ENCODE data around the gene RXRA. TPM values are rescaled to one million over a fixed set of nuclear protein-coding genes. Genes with fewer than 3 reads are reported as not detected.

RXRA gene
- total and polyA plus RNA-seq, 2 of the 13 experiments (the other 11 are each of a cell fraction or from before 2014, with no cell fraction given), result 18.9 to 29.2 TPM

- TF ChIP-seq LCORL (IDR thresholded peaks at IDR 0.05) (no peak), LCORL (CRISPR knock-in tag; IDR thresholded peaks at IDR 0.05) (peak; percentile 43; the same call in 1 of the 2 replicates), MEIS2 (CRISPR knock-in tag; IDR thresholded peaks at IDR 0.05) (0 out of 2 replicates have a peak, but pooled peaks have one; percentile 19), PAXIP1 (CRISPR knock-in tag; conservative IDR thresholded peaks at IDR 0.05) (peak; percentile 83), YY1 (IDR thresholded peaks at IDR 0.05; ENCODE audit: insufficient read depth, insufficient replicate concordance, low read depth, low read length) (peak; percentile 13), RARA (CRISPR knock-in tag; IDR thresholded peaks at IDR 0.05) (peak; percentile 47), PATZ1 (CRISPR knock-in tag; IDR thresholded peaks at IDR 0.05) (peak; percentile 52; the same call in 1 of the 2 replicates), EP300 (IDR thresholded peaks at IDR 0.05; ENCODE audit: low read depth in 2 of 2, low read length in 2 of 2) (no peak), EP300 (CRISPR knock-in tag; IDR thresholded peaks at IDR 0.05; ENCODE audit: borderline replicate concordance) (no peak), UBTF (CRISPR knock-in tag; IDR thresholded peaks at IDR 0.05) (no peak), ZSCAN25 (CRISPR knock-in tag; IDR thresholded peaks at IDR 0.05) (peak; percentile 84), KDM5B (CRISPR knock-in tag; IDR thresholded peaks at IDR 0.05; ENCODE audit: borderline replicate concordance) (peak; percentile 34; the same call in 1 of the 2 replicates), GLI4 (CRISPR knock-in tag; IDR thresholded peaks at IDR 0.05; ENCODE audit: borderline replicate concordance) (0 out of 2 replicates have a peak, but pooled peaks have one; percentile 21), DNMT1 (CRISPR knock-in tag; IDR thresholded peaks at IDR 0.05) (0 out of 2 replicates have a peak, but pooled peaks have one; percentile 18), ZZZ3 (CRISPR knock-in tag; IDR thresholded peaks at IDR 0.05; ENCODE audit: borderline replicate concordance) (no peak), HNF4A (CRISPR knock-in tag; IDR thresholded peaks at IDR 0.05) (peak; percentile 95)
Measured at GRCh38 chr9:134335486-134336220, 9.4 kb downstream of the RXRA start (continued).
